ENCODE measurements around the gene LBHD2. TPM values are rescaled to one million over a fixed set of nuclear protein-coding genes. Genes with fewer than 3 reads are reported as not detected.

The LBHD2 gene
- total RNA-seq, 2 experiments from 2014 or later, result not detected

DNA sequence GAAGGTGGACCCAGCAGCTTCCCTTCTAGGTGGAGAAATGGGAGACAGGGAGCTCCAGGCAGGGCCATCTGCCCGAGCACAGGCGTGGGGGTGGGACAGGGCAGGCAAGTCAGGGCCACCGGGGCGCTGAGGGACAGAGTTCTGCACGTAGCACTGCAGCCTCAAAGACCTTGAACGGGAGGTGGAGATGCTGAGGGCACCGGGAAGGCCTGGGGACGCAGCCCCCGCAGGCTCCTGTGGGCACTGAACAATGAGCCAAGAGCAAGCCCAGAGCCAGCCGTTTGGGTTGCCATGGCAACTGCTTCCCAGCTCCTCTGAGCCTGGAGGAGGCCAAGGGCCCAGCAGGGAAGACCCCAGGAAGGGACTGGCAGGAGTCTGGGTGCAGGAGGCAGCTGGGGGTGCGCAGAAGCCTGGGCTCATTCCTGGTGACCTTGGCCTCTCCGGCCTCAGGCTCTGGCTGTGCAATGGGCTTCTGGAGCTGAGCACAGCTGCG lies 3.4 kb downstream of the LBHD2 start:
- CTCF ChIA-PET, result interaction anchor here (2.3 kb wide), 1 partner anchor 18 kb away, joined by 13 read pairs; no protein-coding TSS in a partner anchor
- POLR2A ChIA-PET, result no interaction called here

DNA sequence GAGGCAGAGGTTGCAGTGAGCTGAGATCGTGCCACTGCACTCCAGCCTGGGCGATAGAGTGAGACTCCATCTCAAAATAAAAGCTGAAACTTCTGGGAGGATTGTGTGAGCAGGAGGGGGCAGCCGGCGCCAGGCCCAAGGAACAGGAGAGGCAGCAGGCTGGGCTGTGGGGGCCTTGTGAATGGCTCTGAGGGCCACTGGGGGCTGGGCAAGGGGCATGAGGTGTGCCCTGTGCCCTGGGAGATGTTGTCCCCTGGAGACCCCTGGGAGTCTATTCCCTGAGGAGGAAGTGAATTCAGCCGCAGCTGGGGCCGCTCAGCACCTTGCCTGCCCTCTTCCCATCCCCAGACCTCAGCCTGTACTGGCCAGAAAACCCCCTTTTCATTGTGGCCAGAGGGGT lies 4.9 kb downstream of the LBHD2 start:
- ChIA-PET CTCF (no interaction called here), POLR2A (no interaction called here)

DNA sequence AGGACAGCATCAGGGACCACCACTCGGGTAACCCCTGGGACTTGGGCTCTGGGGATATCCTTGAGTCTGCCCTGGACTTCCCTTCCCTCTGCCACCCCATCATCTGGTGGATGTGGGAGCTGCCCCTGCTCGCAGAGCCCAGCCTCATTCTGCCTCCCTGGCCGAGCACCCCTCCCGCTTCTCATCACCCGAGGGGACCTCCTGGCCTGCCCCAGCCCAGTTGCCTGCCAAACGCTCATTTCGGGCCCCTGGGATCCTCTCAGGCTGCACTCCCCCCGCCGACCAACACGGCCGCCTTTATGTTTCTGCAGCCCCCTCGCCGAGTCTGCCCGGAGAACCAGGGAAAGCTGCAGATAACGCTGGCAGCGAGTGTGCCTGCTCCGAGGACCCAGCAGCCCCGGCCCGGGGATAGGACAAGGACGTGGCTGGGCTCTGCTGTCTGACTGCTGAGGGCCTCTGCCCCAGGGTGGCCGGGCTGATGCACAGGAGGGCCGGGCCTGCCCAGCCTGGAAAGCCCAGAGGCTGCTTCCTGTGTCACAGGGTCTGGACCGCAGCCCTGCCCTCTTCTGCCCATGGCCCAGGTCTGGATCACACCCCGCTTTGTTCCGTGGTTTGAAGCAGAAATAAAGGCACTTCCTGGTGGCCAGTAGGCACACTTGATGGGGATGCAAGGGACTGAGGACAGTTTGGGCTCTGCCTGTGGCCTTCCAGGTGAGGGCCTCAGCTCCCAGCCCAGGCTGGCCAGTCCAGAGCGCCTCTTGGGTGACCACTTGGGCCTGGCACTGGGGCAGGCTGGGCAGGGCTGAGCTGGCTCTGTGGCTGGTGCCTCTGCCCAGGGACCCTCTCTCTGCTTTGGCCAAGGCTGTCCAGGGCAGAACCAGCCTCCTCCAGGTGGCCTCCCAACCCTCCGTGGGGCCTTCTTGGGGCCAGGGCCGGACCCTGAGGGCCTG lies 5.7 kb downstream of the LBHD2 start:
- ChIA-PET CTCF (no interaction called here), POLR2A (no interaction called here)

DNA sequence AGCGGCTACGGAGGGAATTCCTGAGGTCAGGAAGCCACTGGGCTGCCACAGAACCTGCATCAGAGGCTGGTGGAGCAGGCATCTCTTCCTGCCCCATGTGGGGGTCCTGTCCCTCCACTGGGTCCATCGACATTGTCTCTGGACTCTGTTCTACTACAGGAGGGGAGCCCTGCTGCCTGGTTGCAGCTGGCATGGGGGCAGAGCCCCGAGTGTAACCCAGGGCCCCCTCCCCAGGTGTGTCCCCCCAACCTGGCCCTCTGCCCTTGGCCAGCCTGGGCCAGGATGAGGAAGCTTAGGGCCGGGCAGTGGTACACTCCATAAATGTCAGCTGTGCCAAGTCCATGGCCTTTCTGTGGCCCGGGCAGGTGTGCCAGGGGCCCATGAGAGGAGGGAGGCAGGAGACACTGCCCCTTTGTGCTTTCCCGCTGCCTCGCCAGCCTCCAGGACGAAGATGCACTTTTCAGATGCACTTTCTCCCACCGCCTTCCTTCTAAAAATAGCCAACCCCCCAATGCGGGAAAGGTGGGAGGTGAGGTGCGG lies 6.5 kb downstream of the LBHD2 start:
- ChIA-PET POLR2A (no interaction called here), CTCF (interaction anchor here (0.8 to 2.3 kb wide), 2 partner anchors 15 to 16 kb away, joined by 3 to 10 read pairs; no protein-coding TSS in a partner anchor)

DNA sequence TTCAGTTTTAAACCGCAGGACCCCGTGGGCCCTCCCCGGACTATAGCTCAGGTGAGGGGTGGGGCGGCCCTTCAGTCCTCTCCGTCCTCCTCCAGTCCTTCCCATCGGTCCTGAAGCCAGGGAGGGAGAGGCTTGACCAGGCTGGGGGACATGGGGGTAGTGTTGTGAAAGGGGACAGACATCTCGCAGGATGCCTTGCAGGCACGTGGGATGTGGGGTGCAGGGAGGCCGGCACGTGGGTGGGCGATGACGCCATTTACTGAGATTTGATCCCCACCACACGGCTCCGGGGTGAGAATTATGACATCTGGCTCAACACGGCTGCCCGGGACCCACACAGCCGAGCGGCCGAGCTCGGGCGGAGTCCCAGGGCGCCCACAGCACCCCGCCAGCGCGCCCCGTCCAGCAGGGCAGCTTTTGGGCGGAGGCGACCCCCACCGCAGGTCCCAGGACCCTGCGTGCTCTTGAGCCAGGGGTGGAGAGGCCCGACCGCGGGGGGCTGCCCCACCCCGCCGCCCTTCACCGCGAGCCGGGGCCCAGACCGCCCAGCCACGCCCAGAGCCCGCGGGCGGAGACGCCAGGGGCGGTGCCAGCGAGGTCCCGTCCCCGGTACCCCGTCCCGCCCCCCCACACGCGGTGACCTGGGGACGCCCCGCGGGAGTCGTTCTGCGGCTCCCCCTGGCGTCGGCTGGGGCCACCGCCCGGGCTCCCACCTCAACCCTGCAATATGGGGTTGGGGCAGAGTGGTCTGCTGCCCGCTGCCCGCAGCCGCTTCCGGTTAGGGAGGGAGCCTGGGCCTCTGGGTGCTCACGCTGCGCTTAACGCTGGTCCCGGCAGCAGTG lies 7.3 kb downstream of the LBHD2 start:
- POLR2A ChIA-PET, result no interaction called here
- CTCF ChIA-PET, result interaction anchor here (0.8 to 2.3 kb wide), 2 partner anchors 14 to 15 kb away, joined by 3 to 10 read pairs; no protein-coding TSS in a partner anchor

DNA sequence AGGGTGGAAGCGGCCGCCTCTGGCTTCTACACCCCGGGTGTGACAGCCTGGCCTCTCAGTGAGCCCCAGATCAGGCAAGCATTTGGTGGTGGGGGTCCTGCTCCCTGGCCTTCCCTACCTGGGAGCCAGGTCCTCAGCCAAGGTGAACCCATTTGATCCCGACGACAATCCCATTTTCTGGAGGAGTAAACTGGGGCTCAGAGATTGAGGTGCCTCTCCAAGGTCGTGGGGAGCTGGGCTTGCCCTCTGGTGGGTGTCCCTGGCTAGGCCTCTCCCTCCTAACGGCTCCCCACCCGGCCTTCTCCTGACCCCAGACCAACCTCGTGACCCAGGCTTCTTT lies 7.8 kb downstream of the LBHD2 start:
- CTCF ChIA-PET, result interaction anchor here (0.9 to 2.3 kb wide), 2 partner anchors 13 to 397 kb away, joined by 4 to 10 read pairs; no protein-coding TSS in a partner anchor
- POLR2A ChIA-PET, result no interaction called here

DNA sequence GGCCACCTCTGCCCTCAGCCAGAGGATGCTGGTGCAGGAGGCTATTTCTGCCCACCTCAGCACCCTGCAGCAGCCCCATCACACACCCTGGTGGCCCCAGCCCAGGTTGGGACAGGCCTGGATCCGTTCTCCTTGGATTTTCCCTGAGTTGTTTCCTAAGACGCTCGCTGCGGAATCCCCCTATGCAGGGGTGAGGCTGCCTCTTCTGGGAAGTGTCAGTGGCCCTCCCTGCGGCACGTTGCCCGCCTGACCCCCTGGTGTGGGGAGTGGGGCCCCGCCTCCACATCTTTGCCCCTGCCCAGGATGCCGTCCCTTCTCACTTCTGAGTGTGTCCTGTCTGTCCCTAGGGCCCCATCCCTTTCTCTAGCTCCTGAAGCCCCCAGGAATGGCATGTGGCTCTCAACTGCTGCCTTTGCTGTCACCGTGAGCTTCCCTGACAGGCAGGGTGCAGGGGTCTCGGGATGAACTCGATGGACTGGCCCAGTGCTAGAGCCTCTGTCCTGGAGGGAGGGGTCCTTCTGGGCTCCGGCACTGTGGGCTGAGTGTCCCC lies 9.9 kb downstream of the LBHD2 start:
- ChIA-PET CTCF (no interaction called here), POLR2A (no interaction called here)

DNA sequence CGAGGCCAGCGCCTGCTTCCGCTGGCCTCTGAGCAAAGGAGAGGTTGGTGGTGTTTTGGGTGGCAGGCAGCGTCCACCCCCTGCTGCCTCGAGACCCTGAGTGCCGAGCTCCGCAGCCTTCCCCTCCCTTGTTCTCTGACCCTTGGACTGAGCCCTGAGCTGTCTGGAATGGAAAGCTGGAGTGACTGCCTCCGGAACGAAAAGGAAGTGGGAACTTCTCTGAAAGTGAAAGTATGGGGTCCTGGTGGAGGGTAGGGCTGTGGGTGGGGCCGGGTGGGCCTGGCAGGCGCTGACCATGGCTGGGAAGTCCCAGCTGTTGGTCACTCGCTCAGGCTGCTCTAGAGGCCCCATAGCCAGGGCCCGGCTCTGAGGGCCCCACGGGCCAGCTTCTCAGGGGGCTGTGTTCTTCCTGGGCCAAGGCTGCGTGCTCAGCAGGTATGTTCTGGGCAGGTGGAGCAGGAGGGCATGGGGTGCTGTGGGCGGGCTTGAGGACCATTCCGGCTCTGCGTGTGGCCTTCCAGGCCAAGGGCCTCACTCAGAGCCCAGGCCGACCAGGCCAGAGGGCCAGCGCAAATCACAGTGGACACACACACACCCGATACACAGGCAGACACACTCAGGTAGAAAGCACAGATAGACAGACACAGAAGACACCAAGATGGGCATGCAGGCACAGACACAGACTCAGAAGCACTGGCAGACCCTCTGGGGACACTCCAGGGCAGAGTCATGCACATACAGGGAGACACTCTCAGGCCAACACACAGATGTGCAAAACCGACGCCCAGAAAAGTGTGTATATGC lies 10.6 kb downstream of the LBHD2 start, which contains the start of gene EXOC3L4:
EXOC3L4 (plus strand) TSS at position 320 of the 804 bp plus-strand sequence. CDS start 5,495 bp downstream, outside the sequence.
- POLR2A ChIA-PET, result no interaction called here

DNA sequence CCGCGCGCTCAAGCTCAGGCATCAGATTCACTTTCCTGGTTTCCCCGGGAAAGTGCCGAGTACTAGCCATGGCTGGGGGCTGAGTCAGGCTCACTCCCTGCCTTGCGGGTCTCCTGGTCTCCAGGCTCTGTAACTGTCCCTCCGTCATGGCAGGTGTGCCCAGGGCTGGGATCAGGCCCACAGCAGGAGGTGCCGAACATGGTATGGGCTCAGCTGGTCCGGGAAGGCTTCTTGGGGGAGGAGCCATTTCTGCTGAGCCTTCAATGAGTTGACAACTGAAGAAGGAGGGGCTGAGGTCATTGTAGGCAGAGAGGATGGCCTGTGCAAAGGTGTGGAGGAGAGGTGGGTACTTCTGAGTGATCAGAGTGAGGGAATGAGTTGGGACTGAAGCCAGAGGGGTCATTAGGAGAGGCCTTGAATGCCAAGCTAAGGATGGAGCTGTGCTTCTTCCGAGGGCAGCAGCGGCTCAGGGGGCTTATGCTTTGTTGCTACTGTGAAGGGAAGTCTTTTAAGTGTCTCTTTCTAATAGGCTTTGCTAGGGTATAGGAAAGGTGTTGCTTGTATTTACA lies 11.3 kb downstream of the LBHD2 start:
- ChIA-PET POLR2A (no interaction called here), CTCF (interaction anchor here (2.8 kb wide), 1 partner anchor 10 kb away, joined by 21 read pairs; no protein-coding TSS in a partner anchor)

More for the DNA sequence above, 10.6 kb downstream of the LBHD2 start, which contains the start of gene EXOC3L4:
- CTCF ChIA-PET, result interaction anchor here (2.8 kb wide), 1 partner anchor 11 kb away, joined by 21 read pairs; no protein-coding TSS in a partner anchor

DNA sequence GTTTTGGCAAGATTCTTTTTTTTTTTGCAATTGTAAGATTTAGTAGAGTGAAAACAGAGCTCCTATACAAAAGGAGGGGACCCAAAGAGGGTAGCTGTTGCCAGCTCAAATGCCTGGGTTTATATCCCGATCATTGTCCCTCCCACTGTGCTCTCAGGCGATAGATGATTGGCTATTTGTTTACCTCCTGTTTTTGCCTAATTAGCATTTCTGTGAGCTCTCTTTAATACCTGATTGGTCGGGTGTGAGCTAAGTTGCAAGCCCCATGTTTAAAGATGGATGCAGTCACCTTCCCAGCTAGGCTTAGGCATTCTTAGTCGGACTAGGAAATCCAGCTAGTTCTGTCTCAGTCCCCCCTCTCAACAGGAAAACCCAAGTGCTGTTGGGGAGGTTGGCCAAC lies 12.4 kb downstream of the LBHD2 start:
- ChIA-PET POLR2A (no interaction called here), CTCF (interaction anchor here (2.8 kb wide), 1 partner anchor 9 kb away, joined by 21 read pairs; no protein-coding TSS in a partner anchor)

DNA sequence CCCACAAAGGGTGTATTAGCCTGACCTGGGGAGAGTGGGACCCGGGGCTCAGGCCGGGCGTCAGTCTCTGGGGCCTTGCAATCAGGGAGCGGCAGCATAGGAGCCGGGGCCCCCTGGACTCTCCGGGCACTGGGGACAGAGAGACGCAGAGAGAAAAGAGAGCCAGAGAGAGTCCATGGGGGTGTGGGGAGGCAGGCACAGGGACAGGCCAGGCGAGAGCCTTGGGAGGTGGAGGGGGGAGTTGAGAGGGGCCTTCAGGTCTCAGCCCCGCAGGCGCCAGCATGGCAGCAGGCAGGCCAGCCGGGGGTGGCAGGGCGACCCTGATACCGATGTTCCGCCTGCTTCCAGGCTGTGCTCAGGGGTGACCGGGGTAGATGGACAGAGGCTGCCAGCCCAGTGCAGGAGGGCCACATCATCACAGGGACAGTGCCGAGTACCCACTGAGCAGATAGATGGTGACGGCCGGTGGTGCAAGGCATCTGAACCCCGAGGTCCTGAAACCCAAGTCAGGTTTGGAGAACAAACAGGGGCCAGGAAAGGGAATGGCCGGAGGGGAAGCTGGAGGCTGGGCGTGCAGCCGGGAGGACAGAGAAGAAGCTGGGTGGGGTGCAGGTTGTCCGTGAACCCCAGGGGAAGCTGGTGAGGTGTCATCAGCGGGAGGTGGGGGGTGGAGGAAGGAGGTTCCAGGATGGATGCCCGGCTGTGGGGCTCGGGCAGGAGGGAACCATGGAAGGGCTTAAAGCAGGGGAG lies 13.4 kb downstream of the LBHD2 start:
- ChIA-PET POLR2A (no interaction called here), CTCF (interaction anchor here (2.8 kb wide), 1 partner anchor 8 kb away, joined by 21 read pairs; no protein-coding TSS in a partner anchor)

DNA sequence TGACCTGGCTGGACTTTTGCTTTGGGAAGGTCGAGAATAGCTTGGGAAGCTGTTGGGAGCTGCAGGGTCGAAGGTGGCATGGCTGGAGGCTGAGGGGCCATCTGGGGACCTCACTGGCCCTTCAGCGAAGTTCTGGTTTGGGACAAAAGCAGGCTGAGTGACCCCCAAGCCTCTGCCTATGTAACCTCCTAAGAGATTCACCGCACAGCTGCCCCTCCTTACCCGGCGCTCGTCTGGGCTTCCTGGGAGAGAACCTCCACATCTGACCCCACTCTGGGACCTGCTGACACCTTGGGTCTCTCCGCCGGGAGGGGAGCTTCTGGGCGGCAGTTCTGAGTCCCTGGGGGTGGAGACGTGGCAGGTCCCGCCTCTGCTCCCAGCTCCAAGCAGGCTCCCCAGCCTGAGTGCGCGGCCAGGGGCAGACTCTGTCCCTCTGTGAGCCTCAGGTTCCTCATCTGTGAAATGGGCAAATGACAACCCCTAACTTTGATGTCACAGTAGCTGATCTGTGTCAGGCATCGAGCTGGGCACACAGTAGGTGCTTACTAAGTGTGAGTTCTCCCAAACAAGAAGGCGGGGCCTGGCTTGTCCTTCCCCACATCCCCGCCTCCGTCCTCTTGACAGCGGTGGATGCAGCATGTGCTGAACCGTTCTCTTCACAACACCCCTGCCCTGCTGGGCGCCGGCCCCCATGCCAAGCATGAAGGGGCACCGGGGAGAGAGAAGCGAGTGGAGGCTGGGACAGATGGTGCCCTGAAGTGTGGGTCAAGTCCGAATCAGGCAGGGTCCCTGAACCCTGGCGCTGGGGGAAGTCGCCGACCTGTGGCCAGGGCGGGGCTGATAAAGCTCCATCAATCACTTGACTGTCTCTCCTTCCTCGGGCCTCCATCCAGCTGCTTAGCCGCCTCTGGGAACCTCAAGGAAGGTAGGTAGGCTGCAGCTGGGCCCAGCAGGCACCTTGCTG lies 14.3 kb downstream of the LBHD2 start:
- POLR2A ChIA-PET, result no interaction called here
- CTCF ChIA-PET, result no interaction called here

DNA sequence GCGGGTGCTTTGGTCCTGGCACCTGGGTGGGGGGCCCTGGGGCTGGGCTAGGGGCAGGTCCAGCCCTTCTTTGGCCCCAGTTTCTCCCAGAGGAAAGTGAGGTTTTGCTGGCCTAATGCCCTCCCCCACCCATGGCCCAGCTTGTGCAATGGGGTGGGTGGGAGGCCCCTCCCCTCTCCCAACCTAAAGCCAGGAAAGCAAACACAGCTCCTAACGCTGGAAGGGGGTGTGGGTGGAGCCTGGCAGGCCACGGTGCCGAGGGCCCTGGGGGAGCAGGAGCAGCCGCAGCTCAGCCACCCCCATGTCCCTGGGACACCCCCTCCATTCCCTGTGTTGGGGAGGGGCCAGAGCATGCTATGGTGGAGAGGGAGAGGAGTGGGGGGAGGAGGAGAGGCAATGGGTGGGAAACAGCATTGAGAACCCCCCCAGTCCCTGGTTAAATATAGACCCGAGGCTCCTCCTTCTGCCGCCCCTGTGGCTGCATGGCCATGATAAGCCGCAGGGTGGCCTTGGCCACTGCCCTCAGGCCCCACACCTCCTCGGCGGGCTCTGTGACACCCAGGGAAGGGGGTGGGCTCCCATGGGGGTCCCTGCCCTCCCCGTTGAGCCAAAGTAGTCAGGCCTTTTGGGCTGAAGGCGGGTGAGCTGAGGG lies 15.2 kb downstream of the LBHD2 start:
- ChIA-PET POLR2A (no interaction called here), CTCF (no interaction called here)

DNA sequence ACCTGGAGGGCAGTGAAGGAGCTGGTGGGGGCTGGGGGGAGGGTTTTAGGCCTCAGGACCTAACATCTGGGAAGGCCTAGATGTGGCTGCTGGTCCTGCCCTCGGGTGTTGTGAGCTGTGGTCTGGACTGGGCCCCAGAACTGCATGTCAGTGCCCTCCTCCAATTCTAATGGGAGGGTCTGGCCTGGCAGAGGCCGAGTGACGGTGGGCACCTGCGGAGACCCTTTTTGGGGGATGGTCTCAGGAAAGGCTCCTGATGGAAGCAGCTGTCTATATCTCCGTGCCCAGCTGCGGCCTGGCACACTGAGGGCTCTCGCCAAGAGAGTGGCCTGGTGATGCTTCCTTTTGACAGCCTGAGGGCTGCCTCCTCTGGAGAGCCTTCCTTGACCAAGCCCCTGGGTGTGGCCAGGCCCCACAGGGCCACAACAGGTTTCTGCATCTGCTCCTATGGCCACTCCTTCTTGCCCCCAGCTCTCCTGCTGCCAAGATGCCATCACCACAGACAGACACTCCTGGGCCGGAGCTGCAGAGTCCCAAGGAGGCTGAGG lies 15.8 kb downstream of the LBHD2 start:
- ChIA-PET CTCF (no interaction called here), POLR2A (no interaction called here)

DNA sequence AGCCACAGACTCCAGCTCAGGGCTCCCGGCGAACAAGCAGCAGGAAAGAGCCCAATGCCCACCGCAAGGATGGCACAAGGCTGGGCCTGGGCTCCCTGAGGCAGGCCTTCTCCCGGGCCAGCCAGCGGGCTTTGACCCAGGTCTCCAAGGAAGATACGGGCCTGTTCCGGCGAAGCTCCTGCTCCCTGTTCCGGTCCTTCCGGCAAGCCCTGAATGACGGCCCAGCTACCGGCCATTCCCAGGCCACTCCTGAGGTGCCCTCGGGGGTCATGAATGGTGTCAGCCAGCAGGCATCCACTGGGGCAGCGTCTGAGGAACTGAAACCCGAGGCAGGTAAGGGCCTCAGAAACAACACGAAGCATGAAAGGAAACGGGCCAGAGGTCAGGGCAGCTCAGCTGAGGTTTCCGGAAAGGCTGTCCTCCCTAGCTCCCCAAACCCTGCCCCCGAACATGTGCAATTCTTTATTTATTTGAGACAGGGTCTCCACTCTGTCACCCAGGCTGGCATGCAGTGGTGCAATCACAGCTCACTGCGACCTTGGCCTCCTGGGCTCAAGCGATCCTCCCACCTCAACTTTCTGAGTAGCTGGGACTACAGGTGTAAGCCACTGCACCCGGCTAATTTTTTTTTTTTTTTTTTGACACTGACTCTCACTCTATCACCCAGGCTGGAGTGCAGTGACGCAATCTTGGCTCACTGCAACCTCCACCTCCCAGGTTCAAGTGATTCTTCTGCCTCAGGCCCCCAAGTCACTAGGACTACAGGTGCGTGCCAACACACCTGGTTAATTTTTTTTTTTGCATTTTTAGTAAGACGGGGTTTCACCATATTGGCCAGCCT lies 16.5 kb downstream of the LBHD2 start:
- ChIA-PET POLR2A (interaction anchor here (0.6 kb wide), 1 partner anchor 14 kb away, joined by 3 read pairs; no protein-coding TSS in a partner anchor), CTCF (interaction anchor here (0.9 kb wide), 1 partner anchor 27 kb away, joined by 4 read pairs; no protein-coding TSS in a partner anchor)
